MCF 10A (cell line): Measurements from ENCODE around the gene FAM13A. TPM values are rescaled to one million over a fixed set of nuclear protein-coding genes. Genes with fewer than 3 reads are reported as not detected.

ENCODE experiments used
- BruUV-seq: library from RNA; stranded (reverse); fragments of 400-500 nt; replicated peaks from 2 replicates; lab custom pipeline; 2021; lab: Mats Ljungman, UMichigan
- CTCF ChIA-PET: fragments of 300-600 bp; sonication (Branson Sonifier 250); formaldehyde crosslinking; extraction: SDS; loops from one replicate; lab custom pipeline; 2021; ENCODE audit warnings: antibody characterized with exemption, inconsistent platforms; lab: Yijun Ruan, JAX
- POLR2A ChIA-PET: fragments of 300-600, 350-650 bp; sonication (Branson Sonifier 250); formaldehyde crosslinking; extraction: SDS; loops from one replicate; lab custom pipeline; 2020; ENCODE audit warnings: antibody characterized with exemption, inconsistent platforms; lab: Yijun Ruan, JAX
- DNase-seq: peaks from one replicate; pipeline ENCODE4 v3.0.0-alpha.2; 2018; ENCODE audit not compliant: unreplicated experiment
- H3K27ac Mint-ChIP-seq: one replicate; pipeline ENCODE4 v1.8.0; 2022; ENCODE audit warnings: mild to moderate bottlenecking, low read depth, mixed read lengths; ENCODE audit not compliant: unreplicated experiment
- H3K27me3 Mint-ChIP-seq: one replicate; pipeline ENCODE4 v1.8.0; 2022; ENCODE audit warnings: mixed read lengths; ENCODE audit not compliant: insufficient read depth, unreplicated experiment
- H3K36me3 Mint-ChIP-seq: one replicate; pipeline ENCODE4 v1.8.0; 2022; ENCODE audit warnings: mild to moderate bottlenecking, moderate library complexity, mixed read lengths; ENCODE audit not compliant: insufficient read depth, unreplicated experiment
- H3K4me1 Mint-ChIP-seq: one replicate; pipeline ENCODE4 v1.8.0; 2022; ENCODE audit warnings: mixed read lengths; ENCODE audit not compliant: insufficient read depth, unreplicated experiment
- H3K4me3 Mint-ChIP-seq: one replicate; pipeline ENCODE4 v1.8.0; 2022; ENCODE audit warnings: mild to moderate bottlenecking, moderate library complexity, mixed read lengths; ENCODE audit not compliant: unreplicated experiment
- H3K9me3 Mint-ChIP-seq: one replicate; pipeline ENCODE4 v1.8.0; 2022; ENCODE audit warnings: mixed read lengths; ENCODE audit not compliant: unreplicated experiment
- intact Hi-C: fragments of 100-400 bp; cut with micrococcal nuclease; formaldehyde crosslinking; loops from 2 replicates; pipeline ENCODE4 v1.14.1; 2022
- total RNA-seq: library from RNA; stranded (reverse); gene quantifications from 2 replicates; pipeline ENCODE4 v1.2.3, GENCODE V29; 2022
- TF ChIP-seq, protein P1 (sequence below): fragments of 200-600 bp; IDR thresholded peaks from one replicate; pipeline ENCODE4 v1.8.0; 2022; ENCODE audit warnings: antibody characterized with exemption, mild to moderate bottlenecking; ENCODE audit not compliant: unreplicated experiment

Gene FAM13A
- total RNA-seq, 1 experiment from 2014 or later: 11.1 TPM

DNA sequence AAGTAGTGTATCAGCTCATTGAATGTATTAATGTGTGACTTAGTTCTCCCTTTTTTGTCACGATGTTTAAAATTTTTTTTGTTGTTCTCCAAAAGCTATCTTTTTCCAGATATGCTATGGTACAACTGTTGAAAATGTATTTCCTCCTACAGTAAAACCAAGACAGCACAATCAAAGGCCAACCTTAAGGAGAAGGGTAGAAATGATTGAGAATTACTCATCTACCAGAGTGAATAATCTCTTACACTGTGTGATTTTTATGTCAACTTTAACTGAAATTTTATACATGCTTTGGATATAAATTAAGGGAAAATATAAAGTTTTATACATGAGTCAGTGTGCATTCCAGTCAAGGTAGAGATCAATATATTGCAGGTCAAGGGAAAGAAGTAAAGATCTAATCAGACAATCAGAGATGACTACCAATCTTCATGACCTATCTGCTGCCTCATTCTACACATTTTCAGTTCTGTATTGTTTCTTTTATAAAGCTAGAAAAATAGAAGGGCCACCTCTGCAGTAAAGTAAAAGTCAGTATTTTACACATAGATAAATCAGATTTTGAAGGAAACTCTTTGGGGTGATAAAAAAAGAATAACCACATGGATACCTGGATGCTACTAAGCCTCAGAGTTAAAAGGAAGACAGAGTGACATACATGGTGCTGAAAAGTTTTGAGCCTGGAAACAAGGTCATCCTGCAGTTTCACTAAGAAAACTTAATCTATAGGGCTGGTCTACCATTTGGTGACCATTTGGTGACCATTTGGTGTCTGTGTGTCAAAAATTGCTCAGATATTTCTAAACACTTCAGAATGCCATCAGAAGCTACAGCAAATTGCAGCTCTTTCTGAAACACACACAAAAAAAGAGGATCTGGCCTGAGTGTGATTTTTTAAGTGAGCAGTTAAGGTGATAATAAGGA, 1.6 kb downstream of the FAM13A start:
- intact Hi-C loops: loop anchor here (2.0 kb wide), 1 partner anchor 55 kb away; the partner anchor contains the start of gene TIGD2
- TF ChIP-seq, protein P1, sequence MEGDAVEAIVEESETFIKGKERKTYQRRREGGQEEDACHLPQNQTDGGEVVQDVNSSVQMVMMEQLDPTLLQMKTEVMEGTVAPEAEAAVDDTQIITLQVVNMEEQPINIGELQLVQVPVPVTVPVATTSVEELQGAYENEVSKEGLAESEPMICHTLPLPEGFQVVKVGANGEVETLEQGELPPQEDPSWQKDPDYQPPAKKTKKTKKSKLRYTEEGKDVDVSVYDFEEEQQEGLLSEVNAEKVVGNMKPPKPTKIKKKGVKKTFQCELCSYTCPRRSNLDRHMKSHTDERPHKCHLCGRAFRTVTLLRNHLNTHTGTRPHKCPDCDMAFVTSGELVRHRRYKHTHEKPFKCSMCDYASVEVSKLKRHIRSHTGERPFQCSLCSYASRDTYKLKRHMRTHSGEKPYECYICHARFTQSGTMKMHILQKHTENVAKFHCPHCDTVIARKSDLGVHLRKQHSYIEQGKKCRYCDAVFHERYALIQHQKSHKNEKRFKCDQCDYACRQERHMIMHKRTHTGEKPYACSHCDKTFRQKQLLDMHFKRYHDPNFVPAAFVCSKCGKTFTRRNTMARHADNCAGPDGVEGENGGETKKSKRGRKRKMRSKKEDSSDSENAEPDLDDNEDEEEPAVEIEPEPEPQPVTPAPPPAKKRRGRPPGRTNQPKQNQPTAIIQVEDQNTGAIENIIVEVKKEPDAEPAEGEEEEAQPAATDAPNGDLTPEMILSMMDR: no peak
- H3K27ac Mint-ChIP-seq: peak overlapping the region; percentile 82
- BruUV-seq: no TSS peak
- peaks cover 36% of the 10 kb centered on the region for H3K4me1 Mint-ChIP-seq
- POLR2A ChIA-PET: interaction anchor here (0.6 to 4.6 kb wide), 18 partner anchors 9 to 771 kb away, joined by 3 to 51 read pairs (median 4); partner anchors contain the start of genes PPM1K and TIGD2
- peak; percentile 15 for DNase-seq
- peak overlapping the region; percentile 73 for H3K4me3 Mint-ChIP-seq
- H3K9me3 Mint-ChIP-seq: peaks cover 8% of the 10 kb centered on the region
- no peaks in the 10 kb centered on the region for H3K27me3 Mint-ChIP-seq
- CTCF ChIA-PET: interaction anchor here (0.9 to 1.1 kb wide), 3 partner anchors 13 to 104 kb away, joined by 3 read pairs; no protein-coding TSS in a partner anchor
- no peaks in the 10 kb centered on the region for H3K36me3 Mint-ChIP-seq

DNA sequence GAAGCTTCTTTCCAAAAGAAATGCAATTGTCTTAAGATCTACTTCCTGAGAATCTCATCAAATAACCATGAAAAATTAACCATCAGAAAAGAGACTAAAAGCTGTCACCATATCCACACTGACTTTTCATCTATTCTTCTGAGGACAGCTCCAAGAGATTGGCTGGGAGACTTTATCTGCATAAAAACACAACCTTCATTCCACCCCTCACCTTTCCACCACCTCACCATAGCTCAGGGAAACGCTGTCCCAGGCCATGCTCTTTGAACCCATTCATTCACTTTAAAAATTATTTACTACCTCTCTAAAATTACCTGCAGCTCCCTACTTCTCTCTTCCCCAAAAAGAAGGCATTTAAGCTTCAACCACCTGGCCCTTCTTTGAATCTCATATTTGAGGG, 2.4 kb downstream of the FAM13A start:
- DNase-seq: no peak
- Mint-ChIP-seq H3K4me1 (peaks cover 36% of the 10 kb centered on the region), H3K9me3 (peaks cover 8% of the 10 kb centered on the region), H3K27ac (peak overlapping the region; percentile 82), H3K27me3 (no peaks in the 10 kb centered on the region), H3K36me3 (no peaks in the 10 kb centered on the region), H3K4me3 (peak overlapping the region; percentile 73)
- no TSS peak for BruUV-seq
- TF ChIP-seq, protein P1: no peak
- ChIA-PET POLR2A (interaction anchor here (1.0 to 4.6 kb wide), 11 partner anchors 9 to 425 kb away, joined by 3 to 51 read pairs (median 4); partner anchors contain the start of gene TIGD2), CTCF (interaction anchor here (0.6 to 0.9 kb wide), 4 partner anchors 12 to 1971 kb away, joined by 3 read pairs; no protein-coding TSS in a partner anchor)
- intact Hi-C loops: no loop called here

DNA sequence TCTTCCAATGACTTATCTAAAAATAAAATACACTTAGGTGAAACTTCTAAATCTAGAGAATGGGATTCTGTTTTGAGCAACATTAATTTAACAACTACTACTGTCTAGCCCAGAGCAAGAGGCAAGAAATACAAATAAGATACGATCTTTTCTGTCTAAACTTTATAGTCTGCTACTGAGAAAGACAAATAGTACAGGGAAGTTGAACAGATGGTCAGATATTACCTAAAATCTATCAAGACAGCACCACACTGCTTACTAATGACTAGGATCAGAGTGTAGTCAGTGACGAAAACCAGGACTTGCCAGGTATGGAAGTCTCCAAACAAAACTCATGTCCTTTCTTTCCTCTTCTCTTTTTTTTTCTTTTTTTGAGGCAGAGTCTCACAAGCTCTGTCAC, 7.1 kb downstream of the FAM13A start:
- CTCF ChIA-PET: interaction anchor here (0.7 kb wide), 1 partner anchor 1436 kb away, joined by 3 read pairs; no protein-coding TSS in a partner anchor
- H3K9me3 Mint-ChIP-seq: peaks cover 8% of the 10 kb centered on the region
- no TSS peak for BruUV-seq

More for the DNA sequence above, 7.1 kb downstream of the FAM13A start:
- TF ChIP-seq, protein P1: no peak
- no peaks in the 10 kb centered on the region for H3K36me3 Mint-ChIP-seq
- no peak overlapping the region for H3K4me3 Mint-ChIP-seq
- no peak for DNase-seq
- peaks cover 21% of the 10 kb centered on the region for H3K4me1 Mint-ChIP-seq
- H3K27ac Mint-ChIP-seq: no peak overlapping the region
- H3K27me3 Mint-ChIP-seq: no peaks in the 10 kb centered on the region
- POLR2A ChIA-PET: interaction anchor here (0.5 to 0.6 kb wide), 2 partner anchors 14 to 1079 kb away, joined by 3 read pairs; no protein-coding TSS in a partner anchor
- intact Hi-C loops: no loop called here
